H1 (cell line): ENCODE results near the gene BIN1. TPM values are rescaled to one million over a fixed set of nuclear protein-coding genes. Genes with fewer than 3 reads are reported as not detected.

Experiments
- CTCF ChIA-PET: fragments of 300-600 bp; sonication (Branson Sonifier 250); formaldehyde crosslinking; loops from one replicate; lab custom pipeline; 2021; ENCODE audit not compliant: partially characterized antibody; lab: Charles Lee
- POLR2A ChIA-PET: fragments of 300-600 bp; sonication (Branson Sonifier 250); formaldehyde crosslinking; loops from one replicate; lab custom pipeline; 2021; ENCODE audit warnings: inconsistent platforms; ENCODE audit not compliant: partially characterized antibody; lab: Charles Lee
- DNase-seq, 2 experiments: peaks; one replicate each; pipeline versions ENCODE4 v3.0.0 to v3.0.0-alpha.2; 2010 to 2022; ENCODE audit warnings: low spot score in 2 of 2, low read depth in 1 of 2, mixed read lengths in 1 of 2
- FAIRE-seq: peaks from 2 replicates; lab custom pipeline; 2011; peaks lifted over from hg19 to GRCh38; lab: Jason Lieb, UNC
- H2AFZ ChIP-seq: 2 replicates; pipeline ENCODE4 v1.8.1; 2012; ENCODE audit warnings: low read length, inconsistent platforms
- H2AK5ac ChIP-seq: 2 replicates; pipeline ENCODE4 v1.6.1; 2013; ENCODE audit warnings: low read depth, low read length
- H2BK120ac ChIP-seq: replicated peaks from 2 replicates; pipeline ENCODE3; 2013; ENCODE audit warnings: low read depth, low read length, inconsistent platforms
- H2BK12ac ChIP-seq: 2 replicates; pipeline ENCODE4 v1.6.1; 2013; ENCODE audit warnings: low read depth, low read length
- H2BK15ac ChIP-seq: 2 replicates; pipeline ENCODE4 v1.6.1; 2013; ENCODE audit warnings: low read length
- H2BK20ac ChIP-seq: 2 replicates; pipeline ENCODE4 v1.6.1; 2013; ENCODE audit warnings: low read length
- H2BK5ac ChIP-seq: 2 replicates; pipeline ENCODE4 v1.6.1; 2013; ENCODE audit warnings: low read depth, low read length
- H3K14ac ChIP-seq: 2 replicates; pipeline ENCODE4 v1.6.1; 2013; ENCODE audit warnings: inconsistent platforms; ENCODE audit not compliant: insufficient read length
- H3K18ac ChIP-seq: 2 replicates; pipeline ENCODE4 v1.6.1; 2013; ENCODE audit warnings: low read length; ENCODE audit errors: extremely low read depth
- H3K23ac ChIP-seq: 2 replicates; pipeline ENCODE4 v1.6.1; 2013; ENCODE audit warnings: inconsistent platforms; ENCODE audit not compliant: insufficient read length
- H3K23me2 ChIP-seq: 2 replicates; pipeline ENCODE4 v1.6.1; 2013; ENCODE audit warnings: low read depth, low read length
- H3K27ac ChIP-seq: 2 replicates; pipeline ENCODE4 v1.6.1; 2011; ENCODE audit warnings: low read depth, low read length, inconsistent platforms
- H3K27me3 ChIP-seq, 4 experiments: replicated peaks in 1 of 4; 1 replicate in 1 of 4; 2 replicates in 3 of 4; pipeline versions ENCODE4 v1.6.1 to v1.8.1; 2011 to 2013; ENCODE audit warnings: low read length in 3 of 4, mild to moderate bottlenecking in 3 of 4, inconsistent platforms in 2 of 4, mixed read lengths in 2 of 4, moderate library complexity in 1 of 4; ENCODE audit not compliant: control insufficient read depth in 3 of 4, insufficient read depth in 3 of 4; ENCODE audit errors: extremely low read depth in 1 of 4
- H3K36me3 ChIP-seq, 4 experiments: 2 replicates each; pipeline versions ENCODE4 v1.6.1 to v1.8.1; 2011 to 2013; ENCODE audit warnings: mild to moderate bottlenecking in 4 of 4, low read length in 3 of 4, moderate library complexity in 2 of 4, control low read depth in 1 of 4, inconsistent platforms in 1 of 4; ENCODE audit not compliant: insufficient read depth in 4 of 4, control insufficient read depth in 2 of 4
- H3K4ac ChIP-seq: replicated peaks from 2 replicates; pipeline ENCODE3; 2013; ENCODE audit warnings: low read length, low read depth, mixed read lengths, inconsistent platforms; ENCODE audit not compliant: insufficient read length
- H3K4me1 ChIP-seq, 4 experiments: replicated peaks in 1 of 4; 1 replicate in 1 of 4; 2 replicates in 3 of 4; pipeline versions ENCODE4 v1.6.1 to v1.8.1; 2011 to 2013; ENCODE audit warnings: low read length in 3 of 4, inconsistent platforms in 2 of 4, mixed read lengths in 1 of 4; ENCODE audit not compliant: insufficient read depth in 4 of 4, control insufficient read depth in 3 of 4
- H3K4me2 ChIP-seq, 2 experiments: 2 replicates each; pipeline versions ENCODE4 v1.6.1 to v1.8.1; 2011 to 2013; ENCODE audit warnings: low read depth in 2 of 2, low read length in 2 of 2, control low read depth in 1 of 2, inconsistent platforms in 1 of 2, mild to moderate bottlenecking in 1 of 2; ENCODE audit not compliant: insufficient read depth in 1 of 2
- H3K4me3 ChIP-seq, 4 experiments: fragments of 200-600, 300-600 bp in 1 of 4; sonication (generic), shearing (Covaris generic), sonication (Bioruptor Twin) in 1 of 4; 2 replicates each; pipeline versions ENCODE4 v1.5.1 to v1.8.1; 2011 to 2016; ENCODE audit warnings: low read length in 4 of 4, low read depth in 3 of 4, control low read depth in 2 of 4, inconsistent platforms in 2 of 4, mild to moderate bottlenecking in 2 of 4, mixed read lengths in 1 of 4, moderate library complexity in 1 of 4; ENCODE audit not compliant: insufficient read depth in 2 of 4; ENCODE audit errors: extremely low read depth in 1 of 4
- H3K56ac ChIP-seq: replicated peaks from 2 replicates; pipeline ENCODE3; 2013; ENCODE audit warnings: low read depth, mild to moderate bottlenecking, mixed read lengths, low read length, inconsistent platforms; ENCODE audit not compliant: insufficient read length
- H3K79me1 ChIP-seq: 2 replicates; pipeline ENCODE4 v1.6.1; 2013; ENCODE audit warnings: low read depth, low read length, control low read depth
- H3K79me2 ChIP-seq, 2 experiments: 2 replicates each; pipeline versions ENCODE4 v1.6.1 to v1.8.1; 2012 to 2013; ENCODE audit warnings: low read length in 2 of 2, mild to moderate bottlenecking in 2 of 2, inconsistent platforms in 1 of 2; ENCODE audit not compliant: insufficient read depth in 2 of 2, control insufficient read depth in 1 of 2
- H3K9ac ChIP-seq, 4 experiments: replicated peaks in 1 of 4; 1 replicate in 1 of 4; 2 replicates in 3 of 4; pipeline versions ENCODE4 v1.6.1 to v1.8.1; 2011 to 2013; ENCODE audit warnings: low read depth in 3 of 4, low read length in 3 of 4, control low read depth in 2 of 4, mild to moderate bottlenecking in 2 of 4, moderate library complexity in 2 of 4, inconsistent platforms in 1 of 4; ENCODE audit errors: extremely low read depth in 1 of 4
- H3K9me3 ChIP-seq, 2 experiments: 2 replicates each; pipeline versions ENCODE4 v1.6.1 to v1.8.1; 2012 to 2013; ENCODE audit warnings: mild to moderate bottlenecking in 2 of 2, moderate library complexity in 2 of 2, control low read depth in 1 of 2, inconsistent platforms in 1 of 2, low read depth in 1 of 2, low read length in 1 of 2, mixed read lengths in 1 of 2; ENCODE audit not compliant: insufficient read depth in 2 of 2
- H4K20me1 ChIP-seq, 2 experiments: replicated peaks in 1 of 2; 2 replicates each; pipeline versions ENCODE3 to v1.8.1; 2011 to 2013; ENCODE audit warnings: inconsistent platforms in 2 of 2, low read length in 2 of 2, mild to moderate bottlenecking in 1 of 2; ENCODE audit not compliant: insufficient read depth in 2 of 2, control insufficient read depth in 1 of 2
- H4K5ac ChIP-seq: 2 replicates; pipeline ENCODE4 v1.6.1; 2013; ENCODE audit warnings: low read length, low read depth, mixed read lengths, inconsistent platforms; ENCODE audit not compliant: insufficient read length
- H4K8ac ChIP-seq: 2 replicates; pipeline ENCODE4 v1.8.0; 2013; ENCODE audit warnings: mild to moderate bottlenecking, moderate library complexity, low read length, inconsistent platforms; ENCODE audit not compliant: insufficient read depth; ENCODE audit errors: extremely low read depth
- H4K91ac ChIP-seq: replicated peaks from 2 replicates; pipeline ENCODE3; 2013; ENCODE audit warnings: low read length, mixed read lengths, inconsistent platforms; ENCODE audit not compliant: insufficient read length
- ATF2 ChIP-seq: IDR thresholded peaks from 2 replicates; pipeline ENCODE4 v1.6.1; 2012; ENCODE audit warnings: low read length, inconsistent platforms
- BRCA1 ChIP-seq: IDR thresholded peaks from 2 replicates; pipeline ENCODE4 v1.6.1; 2012; ENCODE audit warnings: low read depth, low read length, improper control_type of control experiment
- CBX8 ChIP-seq: fragments of 300-800, 300-1000 bp; sonication (generic); IDR thresholded peaks from 2 replicates; pipeline ENCODE4 v1.7.1; 2016; ENCODE audit warnings: low read depth, low read length, borderline replicate concordance
- HDAC2 ChIP-seq, 2 experiments: fragments of 300-600 bp in 1 of 2; sonication (generic) in 1 of 2; IDR thresholded peaks; 2 replicates each; pipeline ENCODE4 v1.6.1; 2011 to 2012; ENCODE audit warnings: low read depth in 2 of 2, low read length in 2 of 2, mild to moderate bottlenecking in 2 of 2, moderate library complexity in 2 of 2, borderline replicate concordance in 1 of 2, inconsistent platforms in 1 of 2
- MAX ChIP-seq: IDR thresholded peaks from 2 replicates; pipeline ENCODE4 v1.6.1; 2012; ENCODE audit warnings: inconsistent platforms
- WGBS, 2 experiments: shearing (Covaris generic) in 1 of 2; methylation state at CpG; one replicate each; pipeline versions ENCODE4 v1.1.6 to v1.1.7; 2013 to 2015; ENCODE audit warnings: low lambda C conversion rate in 2 of 2, mixed read lengths in 2 of 2, inconsistent platforms in 1 of 2, low coverage in 1 of 2, missing lambda C conversion rate in 1 of 2; ENCODE audit not compliant: insufficient replicate concordance in 2 of 2, insufficient coverage in 1 of 2, insufficient read length in 1 of 2; ENCODE audit errors: extremely low coverage in 1 of 2, missing lambda C conversion rate in 1 of 2; 5-methylcytosine and 5-hydroxymethylcytosine counted together
- polyA plus RNA-seq, 7 experiments: library from polyadenylated mRNA; depleted of rRNA in 3 of 7; stranded (reverse) in 5 of 7; unstranded in 2 of 7; fragments of >200 nt in 5 of 7; fragments of 200-250 nt in 2 of 7; gene quantifications; 1 replicate in 5 of 7; 2 replicates in 1 of 7; 4 replicates in 1 of 7; pipeline versions ENCODE4 v1.2.1 to v1.2.3, GENCODE V29; 2011 to 2013; ENCODE audit warnings: missing spikeins in 2 of 7, mixed read lengths in 2 of 7
- total RNA-seq: library from RNA; stranded (reverse); fragmentation: NEBNext Ultra II Directional; extraction: Animal tissue kit (Norgen Biotek cat#: 25700); gene quantifications from 2 replicates; pipeline ENCODE4 v1.2.1, GENCODE V29; 2021

Gene BIN1
- total and polyA plus RNA-seq, 2 of the 8 experiments (the other 6 are each of a cell fraction or from before 2014, with no cell fraction given): 23.6 to 35.6 TPM

GRCh38 chr2:127121776-127122176 lies 14.8 kb upstream of the BIN1 start:
- H2BK20ac ChIP-seq: no peak overlapping the region
- no peaks in the 10 kb centered on the region for H3K79me2 ChIP-seq
- no peak overlapping the region for H3K4me3 ChIP-seq
- no peaks in the 10 kb centered on the region for H3K27me3 ChIP-seq
- no peaks in the 10 kb centered on the region for H3K36me3 ChIP-seq
- no peak overlapping the region for H2BK15ac ChIP-seq
- peaks cover 13 to 25% of the 10 kb centered on the region in 2 experiments; a peak in 3 of 4 replicates for H3K9me3 ChIP-seq
- no peak for TF ChIP-seq HDAC2 (IDR thresholded peaks at IDR 0.05; ENCODE audit: borderline replicate concordance in 1 of 2, low read depth in 2 of 2, low read length in 2 of 2)
- no peak for TF ChIP-seq ATF2
- no peak for TF ChIP-seq BRCA1
- no peak for TF ChIP-seq MAX
- TF ChIP-seq CBX8: no peak
- no peak for FAIRE-seq
- no peak for DNase-seq
- no peak overlapping the region for H3K4ac ChIP-seq
- H2AK5ac ChIP-seq: no peak overlapping the region
- H3K14ac ChIP-seq: no peak overlapping the region
- WGBS, 2 experiments: 95% methylated on average over 7 of the region's 7 CpGs; no CpG with 5 or more reads in 1 of the 2 experiments
- no peak overlapping the region for H3K4me2 ChIP-seq
- H3K27ac ChIP-seq: no peak overlapping the region
- no peaks in the 10 kb centered on the region for H3K23me2 ChIP-seq
- H4K91ac ChIP-seq: no peak overlapping the region
- no peak overlapping the region for H2BK12ac ChIP-seq
- ChIA-PET CTCF (interaction anchor here (0.6 to 2.2 kb wide), 4 partner anchors 44 to 257 kb away, joined by 3 to 12 read pairs (median 3); no protein-coding TSS in a partner anchor), POLR2A (interaction anchor here (0.5 kb wide), 2 partner anchors 73 to 136 kb away, joined by 3 to 5 read pairs; no protein-coding TSS in a partner anchor)
- no peak overlapping the region for H4K8ac ChIP-seq
- H3K23ac ChIP-seq: no peak overlapping the region
- H3K79me1 ChIP-seq: no peaks in the 10 kb centered on the region
- no peak overlapping the region for H4K5ac ChIP-seq
- H3K56ac ChIP-seq: no peak overlapping the region
- no peaks in the 10 kb centered on the region for H4K20me1 ChIP-seq
- no peak overlapping the region for H3K9ac ChIP-seq
- no peak overlapping the region for H2BK120ac ChIP-seq
- no peaks in the 10 kb centered on the region for H3K4me1 ChIP-seq
- no peak overlapping the region for H2BK5ac ChIP-seq
- H2AFZ ChIP-seq: no peak overlapping the region
- H3K18ac ChIP-seq: no peak overlapping the region
